Measurements from ENCODE around the gene DHDH.

GRCh38 chr19:48990400-48990799 lies 56.9 kb downstream of the DHDH start:
- TF ChIP-seq CTCF (IDR thresholded peaks at IDR 0.05; ENCODE audit: borderline replicate concordance, extremely low read depth, low read length, poor library complexity, severe bottlenecking) (no peak), EZH2 (IDR thresholded peaks at IDR 0.05; ENCODE audit: borderline replicate concordance, low read depth, low read length, severe bottlenecking) (no peak)

Data from DND-41 (cell line).